Kidney (tissue), 14 donors: ENCODE measurements around the gene CCDC174. TPM values are rescaled to one million over a fixed set of nuclear protein-coding genes. Genes with fewer than 3 reads are reported as not detected.

Experiments used
- DNase-seq, 5 donors: peaks; one replicate each; pipeline ENCODE4 v3.0.0-alpha.2; 2013 to 2020
- FAIRE-seq: peaks from 2 replicates; lab custom pipeline; 2012; peaks lifted over from hg19 to GRCh38; lab: Jason Lieb, UNC
- H3K27ac ChIP-seq, 2 donors: one replicate each; pipeline ENCODE4 v1.7.0; 2013; ENCODE audit warnings: low read depth in 2 of 2, low read length in 2 of 2, inconsistent platforms in 1 of 2
- H3K27me3 ChIP-seq: one replicate; pipeline ENCODE4 v1.7.1; 2013; ENCODE audit warnings: low read length, inconsistent platforms; ENCODE audit not compliant: control insufficient read depth, insufficient read depth
- H3K36me3 ChIP-seq, 3 donors: one replicate each; pipeline versions ENCODE4 v1.7.0 to v1.7.1; 2013; ENCODE audit warnings: low read length in 3 of 3, control low read depth in 1 of 3, inconsistent platforms in 1 of 3; ENCODE audit not compliant: insufficient read depth in 3 of 3, control insufficient read depth in 2 of 3
- H3K4me1 ChIP-seq, 3 donors: one replicate each; pipeline versions ENCODE4 v1.7.0 to v1.7.1; 2013; ENCODE audit warnings: low read length in 3 of 3, inconsistent platforms in 1 of 3, low read depth in 1 of 3; ENCODE audit not compliant: control insufficient read depth in 2 of 3, insufficient read depth in 2 of 3
- H3K4me3 ChIP-seq, 3 donors: one replicate each; pipeline versions ENCODE4 v1.7.0 to v1.8.1; 2013; ENCODE audit warnings: low read length in 3 of 3, control low read depth in 1 of 3, inconsistent platforms in 1 of 3
- H3K9ac ChIP-seq, 3 donors: one replicate each; pipeline versions ENCODE4 v1.7.0 to v1.7.1; 2013; ENCODE audit warnings: low read length in 3 of 3, control low read depth in 1 of 3, inconsistent platforms in 1 of 3
- H3K9me3 ChIP-seq, 3 donors: one replicate each; pipeline versions ENCODE4 v1.7.0 to v1.7.1; 2013; ENCODE audit warnings: low read length in 3 of 3, control low read depth in 1 of 3, inconsistent platforms in 1 of 3; ENCODE audit not compliant: control insufficient read depth in 2 of 3, insufficient read depth in 1 of 3
- CTCF ChIP-seq: IDR thresholded peaks from 3 replicates; pipeline ENCODE4 v1.5.1; 2012; ENCODE audit warnings: mild to moderate bottlenecking, moderate library complexity, borderline replicate concordance; ENCODE audit not compliant: insufficient read depth; ENCODE audit errors: extremely low read depth
- intact Hi-C: fragments of 100-400 bp; cut with DNase I; formaldehyde crosslinking; loops from one replicate; pipeline ENCODE4 v1.11.1; 2022
- polyA plus RNA-seq: library from polyadenylated mRNA; stranded (reverse); fragments of 350-450 nt; fragmentation: Illumina TruSeq; extraction: RNeasy Lipid Tissue Mini Kit (QIAGEN cat#74804); gene quantifications from one replicate; pipeline ENCODE4 v1.2.3, GENCODE V29; 2014; ENCODE audit warnings: low read depth, low replicate concordance; ENCODE audit not compliant: insufficient read depth
- total RNA-seq: library from RNA; stranded (reverse); fragmentation: NEBNext Ultra II Directional; extraction: Animal tissue kit (Norgen Biotek cat#: 25700); gene quantifications from one replicate; pipeline ENCODE4 v1.2.1, GENCODE V29; 2021
- donor health status: control.
- donor health status: control.
- donor health status: control.
- donor health status: control.
- donor health status: control.
- donor health status: DM: yes; HTN: yes; CAD: no.
- donor health status: Normal renal cell carcinoma (clear cell type).

CCDC174 gene
- total and polyA plus RNA-seq, 2 donors from 2014 or later: 21.9 to 24.7 TPM

- H3K9ac ChIP-seq: no peak overlapping the region
- H3K4me3 ChIP-seq: no peak overlapping the region
- FAIRE-seq (no peak), DNase-seq (no peak)
- intact Hi-C loops: loop anchor here (10.0 kb wide), 1 partner anchor 120 kb away; no protein-coding TSS in a partner anchor
- H3K9me3 ChIP-seq: no peaks in the 10 kb centered on the region
- H3K27ac ChIP-seq: no peak overlapping the region
- no peaks in the 10 kb centered on the region for H3K36me3 ChIP-seq
- no peaks in the 10 kb centered on the region for H3K27me3 ChIP-seq
- no peaks in the 10 kb centered on the region for H3K4me1 ChIP-seq
- TF ChIP-seq CTCF: no peak
Measured at GRCh38 chr3:14634763-14635400, 16.7 kb upstream of the CCDC174 start.

DNA sequence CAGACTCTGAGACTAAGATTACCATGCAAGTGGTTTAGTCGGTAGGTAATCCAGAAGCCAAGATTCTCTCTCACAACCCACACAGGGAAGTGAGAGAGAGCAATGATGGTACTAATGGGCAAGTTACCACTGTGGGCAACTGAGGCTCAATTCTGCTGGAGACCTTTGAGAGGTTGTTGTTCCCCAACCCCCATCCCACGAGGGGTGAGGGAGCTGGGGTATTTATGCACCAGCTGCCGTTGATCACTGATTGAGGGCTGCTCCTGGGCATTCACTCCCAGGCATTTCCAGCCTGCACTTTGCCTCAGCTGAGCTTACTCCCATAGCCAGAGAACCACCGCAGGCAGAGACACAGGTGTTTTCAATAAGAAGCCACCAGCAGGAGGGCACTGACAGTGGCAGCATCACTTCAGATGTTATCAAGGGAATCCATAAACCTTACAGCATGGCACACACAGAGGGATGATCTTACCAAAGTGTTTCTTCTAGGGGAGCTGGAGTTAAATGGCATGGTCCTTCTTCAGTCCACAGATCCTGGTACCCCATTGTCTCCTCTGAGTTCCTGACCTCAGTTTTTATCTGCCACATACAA is 15.0 kb upstream of the CCDC174 start:
- no peaks in the 10 kb centered on the region for H3K27me3 ChIP-seq
- H3K36me3 ChIP-seq: no peaks in the 10 kb centered on the region
- H3K4me1 ChIP-seq: peaks cover 0 to 2% (median 0%) of the 10 kb centered on the region in 3 donors
- no peak for TF ChIP-seq CTCF
- H3K9ac ChIP-seq: no peak overlapping the region
- H3K9me3 ChIP-seq: no peaks in the 10 kb centered on the region
- DNase-seq (no peak), FAIRE-seq (no peak)
- intact Hi-C loops: loop anchor here (10.0 kb wide), 1 partner anchor 122 kb away; no protein-coding TSS in a partner anchor
- H3K27ac ChIP-seq: no peak overlapping the region
- H3K4me3 ChIP-seq: no peak overlapping the region

DNA sequence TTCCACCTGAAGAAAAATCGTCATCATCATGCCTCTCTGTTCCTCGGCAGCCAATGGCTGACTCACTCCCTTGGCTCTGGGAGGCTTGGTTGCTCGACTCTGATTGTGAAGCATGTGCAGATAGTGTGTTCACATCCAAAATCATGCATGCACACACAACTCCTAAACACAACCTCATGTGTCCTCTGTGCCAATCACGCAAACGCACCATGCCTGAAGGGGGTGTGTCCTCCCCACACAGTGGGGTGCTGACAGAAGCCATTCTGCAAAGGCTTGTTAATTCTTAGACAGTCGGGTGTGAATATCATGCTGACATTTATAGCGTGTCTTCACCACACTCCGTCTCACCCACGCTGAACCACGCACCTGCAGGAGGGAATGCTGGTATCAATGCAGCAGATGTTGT is 11.4 kb upstream of the CCDC174 start:
- TF ChIP-seq CTCF: no peak
- Histone ChIP-seq H3K4me1 (peaks cover 0 to 2% (median 0%) of the 10 kb centered on the region in 3 donors), H3K27me3 (no peaks in the 10 kb centered on the region), H3K9me3 (no peaks in the 10 kb centered on the region), H3K4me3 (no peak overlapping the region), H3K36me3 (no peaks in the 10 kb centered on the region), H3K27ac (no peak overlapping the region), H3K9ac (no peak overlapping the region)
- DNase-seq (no peak), FAIRE-seq (no peak)
- intact Hi-C loops: no loop called here
